A673 (cell line): ENCODE measurements around the gene NSFL1C.
"Not testable (repeated sequence)": the region's sequence is repeated elsewhere in the genome, so short reads cannot be mapped to it uniquely, and the experiment has no call there.

Experiments
- CTCF ChIP-seq: fragments of 300-800, 200-600 bp; sonication (generic); conservative IDR thresholded peaks from 2 replicates; pipeline ENCODE4 v1.5.1; 2017; ENCODE audit warnings: low read depth, mild to moderate bottlenecking, antibody characterized with exemption, low read length, moderate library complexity, mixed read lengths
- EZH2 ChIP-seq: fragments of 200-600 bp; sonication (generic); IDR thresholded peaks from 2 replicates; pipeline ENCODE4 v1.6.1; 2017; ENCODE audit warnings: borderline replicate concordance, low read depth, mild to moderate bottlenecking, mixed read lengths, antibody characterized with exemption, low read length; ENCODE audit not compliant: poor library complexity, severe bottlenecking

DNA sequence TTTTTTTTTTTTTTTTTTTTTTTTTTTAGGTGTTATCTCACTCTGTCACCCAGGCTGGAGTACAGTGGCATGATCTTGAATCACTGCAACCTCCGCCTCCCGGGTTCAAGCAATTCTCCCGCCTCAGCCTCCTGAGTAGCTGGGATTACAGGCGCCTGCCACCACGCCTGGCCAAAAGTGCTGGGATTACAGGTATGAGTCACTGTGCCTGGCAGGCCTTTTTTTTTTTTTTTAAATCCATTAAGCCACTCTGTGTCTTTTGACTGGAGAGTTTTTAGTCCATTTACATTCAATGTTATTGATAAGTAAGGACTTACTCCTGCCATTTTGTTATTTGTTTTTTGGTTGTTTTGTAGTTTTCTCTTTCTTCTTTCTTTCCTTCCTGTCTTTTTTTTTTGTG is 30.7 kb upstream of the NSFL1C start:
- TF ChIP-seq CTCF, EZH2: not testable (repeated sequence)
